HepG2 (cell line): ENCODE data around the gene G6PC3. TPM values are rescaled to one million over a fixed set of nuclear protein-coding genes. Genes with fewer than 3 reads are reported as not detected.

Experiments
- HHEX ChIP-seq: IDR thresholded peaks from 2 replicates; pipeline ENCODE4 v1.6.1; 2016; ENCODE audit warnings: control low read depth
- IRF2 ChIP-seq: IDR thresholded peaks from 2 replicates; pipeline ENCODE4 v1.6.1; 2018; ENCODE audit warnings: missing genetic modification reagents, missing compliant biosample characterization
- MIXL1 ChIP-seq: IDR thresholded peaks from 2 replicates; pipeline ENCODE4 v1.6.1; 2016
- SPEN ChIP-seq: sonication (generic); formaldehyde crosslinking; IDR thresholded peaks from 2 replicates; pipeline ENCODE4 v1.5.1; 2020; ENCODE audit warnings: low read depth, mild to moderate bottlenecking, missing genetic modification reagents
- TARDBP ChIP-seq: sonication (generic); formaldehyde crosslinking; IDR thresholded peaks from 2 replicates; pipeline ENCODE4 v1.8.0; 2022; ENCODE audit warnings: mild to moderate bottlenecking, missing genetic modification reagents
- TP53 ChIP-seq: sonication (generic); formaldehyde crosslinking; conservative IDR thresholded peaks from 2 replicates; pipeline ENCODE4 v1.4.0; 2020; ENCODE audit warnings: missing genetic modification reagents
- ZFP82 ChIP-seq: sonication (generic); formaldehyde crosslinking; IDR thresholded peaks from 2 replicates; pipeline ENCODE4 v1.5.1; 2020; ENCODE audit warnings: mild to moderate bottlenecking, missing genetic modification reagents, borderline replicate concordance
- ZFX ChIP-seq: sonication (generic); formaldehyde crosslinking; IDR thresholded peaks from 2 replicates; pipeline ENCODE4 v1.4.0; 2020; ENCODE audit warnings: mild to moderate bottlenecking, low read depth, missing genetic modification reagents, moderate library complexity
- ZMYM3 ChIP-seq: sonication (generic); formaldehyde crosslinking; IDR thresholded peaks from 2 replicates; pipeline ENCODE4 v1.5.1; 2020; ENCODE audit warnings: mild to moderate bottlenecking, missing genetic modification reagents
- ZNF616 ChIP-seq: sonication (generic); formaldehyde crosslinking; IDR thresholded peaks from 2 replicates; pipeline ENCODE4 v1.5.0; 2020; ENCODE audit warnings: low read depth, mild to moderate bottlenecking, missing genetic modification reagents
- polyA plus RNA-seq, 8 experiments: library from polyadenylated mRNA; depleted of rRNA in 3 of 8; stranded (reverse) in 7 of 8; unstranded in 1 of 8; fragments of >200 nt; fragmentation: Illumina TruSeq in 4 of 8; extraction: Trizol in 4 of 8; gene quantifications; 2 replicates each; pipeline versions ENCODE4 v1.2.1 to v1.2.3, GENCODE V29; 2011 to 2016; ENCODE audit warnings: low read depth in 4 of 8, missing spikeins in 1 of 8, mixed read lengths in 1 of 8; ENCODE audit not compliant: insufficient read depth in 1 of 8
- total RNA-seq, 5 experiments: library from RNA; depleted of rRNA; stranded (reverse); fragments of >200 nt; fragmentation: Illumina TruSeq; extraction: Trizol; gene quantifications; 2 replicates each; pipeline ENCODE4 v1.2.3, GENCODE V29; 2016; ENCODE audit warnings: low read depth in 1 of 5
- TF ChIP-seq, protein P1 (sequence below): IDR thresholded peaks from 2 replicates; pipeline ENCODE4 v1.6.1; 2018; ENCODE audit warnings: missing genetic modification reagents
- TF ChIP-seq, protein P2 (sequence below): sonication (generic); formaldehyde crosslinking; IDR thresholded peaks from 2 replicates; pipeline ENCODE4 v1.5.1; 2020; ENCODE audit warnings: missing genetic modification reagents, mild to moderate bottlenecking, borderline replicate concordance
- TF ChIP-seq, protein P3 (sequence below): sonication (generic); formaldehyde crosslinking; IDR thresholded peaks from 2 replicates; pipeline ENCODE4 v1.5.0; 2020; ENCODE audit warnings: mild to moderate bottlenecking, missing genetic modification reagents, borderline replicate concordance
- TF ChIP-seq, protein P4 (sequence below): sonication (generic); formaldehyde crosslinking; IDR thresholded peaks from 2 replicates; pipeline ENCODE4 v1.8.1; 2023; ENCODE audit warnings: mild to moderate bottlenecking, inconsistent platforms, moderate library complexity, missing genetic modification reagents, borderline replicate concordance
- TF ChIP-seq, protein P5 (sequence below): sonication (generic); formaldehyde crosslinking; IDR thresholded peaks from 2 replicates; pipeline ENCODE4 v1.8.1; 2023; ENCODE audit warnings: missing genetic modification reagents, inconsistent platforms, borderline replicate concordance

G6PC3 gene
- total and polyA plus RNA-seq, 2 of the 13 experiments (the other 11 are each of a cell fraction or from before 2014, with no cell fraction given) = 38.5 to 75.8 TPM

DNA sequence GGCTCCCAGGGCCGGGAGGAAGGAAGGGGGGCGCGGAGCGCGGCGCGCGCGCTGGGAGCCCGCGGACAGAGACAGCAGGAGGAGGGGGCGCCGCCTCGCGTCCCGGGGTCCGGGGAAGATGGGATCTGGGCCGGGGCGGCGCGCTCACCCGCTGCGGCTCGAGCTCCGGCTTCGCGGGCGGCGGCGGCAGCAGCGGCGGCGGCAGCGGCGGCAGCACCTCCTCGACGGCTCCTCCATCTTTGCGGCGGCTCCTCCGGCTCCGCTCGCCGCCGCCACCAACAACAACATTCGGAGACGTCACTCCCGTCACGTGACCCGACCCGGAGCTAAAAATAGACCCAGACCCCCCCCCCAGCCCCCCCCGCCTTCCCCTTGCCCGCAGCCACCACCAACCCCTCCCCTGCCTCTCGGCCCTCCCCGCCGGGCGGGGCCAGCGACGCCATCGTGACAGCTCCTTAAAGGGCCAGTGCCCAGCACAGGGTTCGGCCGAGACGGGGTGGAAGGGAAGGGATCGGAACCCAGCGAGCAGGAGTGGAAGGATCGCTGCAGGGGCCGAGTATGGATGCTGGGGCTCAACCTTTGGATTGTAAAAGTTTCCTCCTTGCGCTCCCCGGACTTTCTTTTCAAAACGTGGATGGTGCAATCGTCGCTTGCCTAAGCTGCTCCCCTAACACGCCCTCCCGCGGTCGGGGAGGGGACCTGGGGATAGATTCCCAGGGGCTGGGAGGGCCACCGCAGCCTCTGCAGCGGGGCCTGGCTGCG is 53.0 kb downstream of the G6PC3 start, which contains the start of gene HDAC5 (continued):
- TF ChIP-seq ZMYM3 (CRISPR knock-in tag) (peak; percentile 98), ZFP82 (CRISPR knock-in tag) (0 out of 2 replicates have a peak, but pooled peaks have one; percentile 79), ZNF616 (CRISPR knock-in tag) (0 out of 2 replicates have a peak, but pooled peaks have one; percentile 42), SPEN (CRISPR knock-in tag) (no peak; the same call in none of the 2 replicates), TP53 (0 out of 2 replicates have a peak, but pooled peaks have one; percentile 87), ZFX (CRISPR knock-in tag) (peak; percentile 89), MIXL1 (peak; percentile 43; the same call in 1 of the 2 replicates), TARDBP (CRISPR knock-in tag) (peak; percentile 87), IRF2 (CRISPR knock-in tag) (peak; percentile 78), HHEX (no peak)
- TF ChIP-seq, protein P1, sequence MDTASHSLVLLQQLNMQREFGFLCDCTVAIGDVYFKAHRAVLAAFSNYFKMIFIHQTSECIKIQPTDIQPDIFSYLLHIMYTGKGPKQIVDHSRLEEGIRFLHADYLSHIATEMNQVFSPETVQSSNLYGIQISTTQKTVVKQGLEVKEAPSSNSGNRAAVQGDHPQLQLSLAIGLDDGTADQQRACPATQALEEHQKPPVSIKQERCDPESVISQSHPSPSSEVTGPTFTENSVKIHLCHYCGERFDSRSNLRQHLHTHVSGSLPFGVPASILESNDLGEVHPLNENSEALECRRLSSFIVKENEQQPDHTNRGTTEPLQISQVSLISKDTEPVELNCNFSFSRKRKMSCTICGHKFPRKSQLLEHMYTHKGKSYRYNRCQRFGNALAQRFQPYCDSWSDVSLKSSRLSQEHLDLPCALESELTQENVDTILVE (CRISPR knock-in tag) = peak; percentile 58; the same call in 1 of the 2 replicates
- TF ChIP-seq, protein P2, sequence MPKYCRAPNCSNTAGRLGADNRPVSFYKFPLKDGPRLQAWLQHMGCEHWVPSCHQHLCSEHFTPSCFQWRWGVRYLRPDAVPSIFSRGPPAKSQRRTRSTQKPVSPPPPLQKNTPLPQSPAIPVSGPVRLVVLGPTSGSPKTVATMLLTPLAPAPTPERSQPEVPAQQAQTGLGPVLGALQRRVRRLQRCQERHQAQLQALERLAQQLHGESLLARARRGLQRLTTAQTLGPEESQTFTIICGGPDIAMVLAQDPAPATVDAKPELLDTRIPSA = no peak
- TF ChIP-seq, protein P3, sequence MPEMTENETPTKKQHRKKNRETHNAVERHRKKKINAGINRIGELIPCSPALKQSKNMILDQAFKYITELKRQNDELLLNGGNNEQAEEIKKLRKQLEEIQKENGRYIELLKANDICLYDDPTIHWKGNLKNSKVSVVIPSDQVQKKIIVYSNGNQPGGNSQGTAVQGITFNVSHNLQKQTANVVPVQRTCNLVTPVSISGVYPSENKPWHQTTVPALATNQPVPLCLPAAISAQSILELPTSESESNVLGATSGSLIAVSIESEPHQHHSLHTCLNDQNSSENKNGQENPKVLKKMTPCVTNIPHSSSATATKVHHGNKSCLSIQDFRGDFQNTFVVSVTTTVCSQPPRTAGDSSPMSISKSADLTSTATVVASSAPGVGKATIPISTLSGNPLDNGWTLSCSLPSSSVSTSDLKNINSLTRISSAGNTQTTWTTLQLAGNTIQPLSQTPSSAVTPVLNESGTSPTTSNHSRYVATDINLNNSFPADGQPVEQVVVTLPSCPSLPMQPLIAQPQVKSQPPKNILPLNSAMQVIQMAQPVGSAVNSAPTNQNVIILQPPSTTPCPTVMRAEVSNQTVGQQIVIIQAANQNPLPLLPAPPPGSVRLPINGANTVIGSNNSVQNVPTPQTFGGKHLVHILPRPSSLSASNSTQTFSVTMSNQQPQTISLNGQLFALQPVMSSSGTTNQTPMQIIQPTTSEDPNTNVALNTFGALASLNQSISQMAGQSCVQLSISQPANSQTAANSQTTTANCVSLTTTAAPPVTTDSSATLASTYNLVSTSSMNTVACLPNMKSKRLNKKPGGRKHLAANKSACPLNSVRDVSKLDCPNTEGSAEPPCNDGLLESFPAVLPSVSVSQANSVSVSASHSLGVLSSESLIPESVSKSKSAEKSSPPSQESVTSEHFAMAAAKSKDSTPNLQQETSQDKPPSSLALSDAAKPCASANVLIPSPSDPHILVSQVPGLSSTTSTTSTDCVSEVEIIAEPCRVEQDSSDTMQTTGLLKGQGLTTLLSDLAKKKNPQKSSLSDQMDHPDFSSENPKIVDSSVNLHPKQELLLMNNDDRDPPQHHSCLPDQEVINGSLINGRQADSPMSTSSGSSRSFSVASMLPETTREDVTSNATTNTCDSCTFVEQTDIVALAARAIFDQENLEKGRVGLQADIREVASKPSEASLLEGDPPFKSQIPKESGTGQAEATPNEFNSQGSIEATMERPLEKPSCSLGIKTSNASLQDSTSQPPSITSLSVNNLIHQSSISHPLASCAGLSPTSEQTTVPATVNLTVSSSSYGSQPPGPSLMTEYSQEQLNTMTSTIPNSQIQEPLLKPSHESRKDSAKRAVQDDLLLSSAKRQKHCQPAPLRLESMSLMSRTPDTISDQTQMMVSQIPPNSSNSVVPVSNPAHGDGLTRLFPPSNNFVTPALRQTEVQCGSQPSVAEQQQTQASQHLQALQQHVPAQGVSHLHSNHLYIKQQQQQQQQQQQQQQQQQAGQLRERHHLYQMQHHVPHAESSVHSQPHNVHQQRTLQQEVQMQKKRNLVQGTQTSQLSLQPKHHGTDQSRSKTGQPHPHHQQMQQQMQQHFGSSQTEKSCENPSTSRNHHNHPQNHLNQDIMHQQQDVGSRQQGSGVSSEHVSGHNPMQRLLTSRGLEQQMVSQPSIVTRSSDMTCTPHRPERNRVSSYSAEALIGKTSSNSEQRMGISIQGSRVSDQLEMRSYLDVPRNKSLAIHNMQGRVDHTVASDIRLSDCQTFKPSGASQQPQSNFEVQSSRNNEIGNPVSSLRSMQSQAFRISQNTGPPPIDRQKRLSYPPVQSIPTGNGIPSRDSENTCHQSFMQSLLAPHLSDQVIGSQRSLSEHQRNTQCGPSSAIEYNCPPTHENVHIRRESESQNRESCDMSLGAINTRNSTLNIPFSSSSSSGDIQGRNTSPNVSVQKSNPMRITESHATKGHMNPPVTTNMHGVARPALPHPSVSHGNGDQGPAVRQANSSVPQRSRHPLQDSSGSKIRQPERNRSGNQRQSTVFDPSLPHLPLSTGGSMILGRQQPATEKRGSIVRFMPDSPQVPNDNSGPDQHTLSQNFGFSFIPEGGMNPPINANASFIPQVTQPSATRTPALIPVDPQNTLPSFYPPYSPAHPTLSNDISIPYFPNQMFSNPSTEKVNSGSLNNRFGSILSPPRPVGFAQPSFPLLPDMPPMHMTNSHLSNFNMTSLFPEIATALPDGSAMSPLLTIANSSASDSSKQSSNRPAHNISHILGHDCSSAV = no peak
- TF ChIP-seq, protein P4, sequence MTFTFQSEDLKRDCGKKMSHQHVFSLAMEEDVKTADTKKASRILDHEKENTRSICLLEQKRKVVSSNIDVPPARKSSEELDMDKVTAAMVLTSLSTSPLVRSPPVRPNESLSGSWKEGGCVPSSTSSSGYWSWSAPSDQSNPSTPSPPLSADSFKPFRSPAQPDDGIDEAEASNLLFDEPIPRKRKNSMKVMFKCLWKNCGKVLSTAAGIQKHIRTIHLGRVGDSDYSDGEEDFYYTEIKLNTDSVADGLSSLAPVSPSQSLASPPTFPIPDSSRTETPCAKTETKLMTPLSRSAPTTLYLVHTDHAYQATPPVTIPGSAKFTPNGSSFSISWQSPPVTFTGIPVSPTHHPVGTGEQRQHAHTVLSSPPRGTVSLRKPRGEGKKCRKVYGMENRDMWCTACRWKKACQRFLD (CRISPR knock-in tag) = no peak
- TF ChIP-seq, protein P5, sequence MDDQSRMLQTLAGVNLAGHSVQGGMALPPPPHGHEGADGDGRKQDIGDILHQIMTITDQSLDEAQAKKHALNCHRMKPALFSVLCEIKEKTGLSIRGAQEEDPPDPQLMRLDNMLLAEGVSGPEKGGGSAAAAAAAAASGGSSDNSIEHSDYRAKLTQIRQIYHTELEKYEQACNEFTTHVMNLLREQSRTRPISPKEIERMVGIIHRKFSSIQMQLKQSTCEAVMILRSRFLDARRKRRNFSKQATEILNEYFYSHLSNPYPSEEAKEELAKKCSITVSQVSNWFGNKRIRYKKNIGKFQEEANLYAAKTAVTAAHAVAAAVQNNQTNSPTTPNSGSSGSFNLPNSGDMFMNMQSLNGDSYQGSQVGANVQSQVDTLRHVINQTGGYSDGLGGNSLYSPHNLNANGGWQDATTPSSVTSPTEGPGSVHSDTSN (CRISPR knock-in tag) = no peak
